22Rv1 (cell line): ENCODE measurements around the gene CCR7.

Experiments used
- ZFX ChIP-seq: fragments of 450-650 bp; IDR thresholded peaks from 2 replicates; pipeline ENCODE4 v1.6.1; 2017; ENCODE audit warnings: antibody characterized with exemption, borderline replicate concordance
- TF ChIP-seq, protein P1 (sequence below): fragments of 450-650 bp; IDR thresholded peaks from 2 replicates; pipeline ENCODE4 v1.5.1; 2017; ENCODE audit warnings: mild to moderate bottlenecking

DNA sequence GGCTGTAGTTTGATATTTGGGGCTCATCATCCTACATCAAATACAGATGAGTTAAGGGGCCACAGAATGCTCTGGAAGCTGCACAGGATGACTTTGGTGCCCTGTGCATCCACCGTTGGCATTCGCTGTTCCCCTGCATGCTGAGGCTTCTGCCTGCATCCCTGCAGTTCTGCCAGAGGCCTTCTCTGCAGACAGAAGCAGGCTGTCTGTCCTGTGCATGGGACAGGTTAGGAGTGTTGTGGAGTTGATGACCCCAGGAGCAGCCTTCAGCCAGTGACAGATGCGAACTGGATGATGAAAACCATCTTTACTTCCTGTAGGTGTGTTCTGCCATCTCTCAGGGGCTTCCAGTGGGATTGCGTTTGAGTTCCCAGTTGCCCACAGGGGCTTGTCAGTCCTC is 50.3 kb downstream of the CCR7 start:
- TF ChIP-seq, protein P1, sequence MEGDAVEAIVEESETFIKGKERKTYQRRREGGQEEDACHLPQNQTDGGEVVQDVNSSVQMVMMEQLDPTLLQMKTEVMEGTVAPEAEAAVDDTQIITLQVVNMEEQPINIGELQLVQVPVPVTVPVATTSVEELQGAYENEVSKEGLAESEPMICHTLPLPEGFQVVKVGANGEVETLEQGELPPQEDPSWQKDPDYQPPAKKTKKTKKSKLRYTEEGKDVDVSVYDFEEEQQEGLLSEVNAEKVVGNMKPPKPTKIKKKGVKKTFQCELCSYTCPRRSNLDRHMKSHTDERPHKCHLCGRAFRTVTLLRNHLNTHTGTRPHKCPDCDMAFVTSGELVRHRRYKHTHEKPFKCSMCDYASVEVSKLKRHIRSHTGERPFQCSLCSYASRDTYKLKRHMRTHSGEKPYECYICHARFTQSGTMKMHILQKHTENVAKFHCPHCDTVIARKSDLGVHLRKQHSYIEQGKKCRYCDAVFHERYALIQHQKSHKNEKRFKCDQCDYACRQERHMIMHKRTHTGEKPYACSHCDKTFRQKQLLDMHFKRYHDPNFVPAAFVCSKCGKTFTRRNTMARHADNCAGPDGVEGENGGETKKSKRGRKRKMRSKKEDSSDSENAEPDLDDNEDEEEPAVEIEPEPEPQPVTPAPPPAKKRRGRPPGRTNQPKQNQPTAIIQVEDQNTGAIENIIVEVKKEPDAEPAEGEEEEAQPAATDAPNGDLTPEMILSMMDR: no peak
- TF ChIP-seq ZFX: no peak
